IgD-negative memory B cell (primary cell): ENCODE measurements around the gene PPP5C. TPM values are rescaled to one million over a fixed set of nuclear protein-coding genes. Genes with fewer than 3 reads are reported as not detected.
"Not testable (repeated sequence)": the region's sequence is repeated elsewhere in the genome, so short reads cannot be mapped to it uniquely, and the experiment has no call there.

ENCODE experiments used
- H3K27ac Mint-ChIP-seq, 3 donors: one replicate each; pipeline ENCODE4 v1.8.0; 2020 to 2022; ENCODE audit warnings: mild to moderate bottlenecking in 3 of 3, mixed read lengths in 3 of 3, moderate library complexity in 1 of 3
- H3K27me3 Mint-ChIP-seq: one replicate; pipeline ENCODE4 v1.8.0; 2021; ENCODE audit warnings: mixed read lengths
- H3K36me3 Mint-ChIP-seq: one replicate; pipeline ENCODE4 v1.8.0; 2020; ENCODE audit warnings: mild to moderate bottlenecking, mixed read lengths
- H3K4me1 Mint-ChIP-seq, 3 donors: one replicate each; pipeline ENCODE4 v1.8.0; 2020 to 2022; ENCODE audit warnings: mixed read lengths in 3 of 3, mild to moderate bottlenecking in 1 of 3
- H3K4me3 Mint-ChIP-seq, 4 donors: one replicate each; pipeline ENCODE4 v1.8.0; 2020 to 2022; ENCODE audit warnings: mild to moderate bottlenecking in 4 of 4, mixed read lengths in 4 of 4, moderate library complexity in 3 of 4
- H3K9me3 Mint-ChIP-seq, 3 donors: one replicate each; pipeline ENCODE4 v1.8.0; 2020 to 2021; ENCODE audit warnings: mixed read lengths in 3 of 3, mild to moderate bottlenecking in 1 of 3
- polyA plus RNA-seq: library from polyadenylated mRNA; unstranded; fragments of 300-500 nt; fragmentation: Illumina TruSeq; gene quantifications from one replicate; pipeline ENCODE4 v1.2.3, GENCODE V29; 2021

PPP5C gene
- polyA plus RNA-seq, 1 donor from 2014 or later = 32.9 TPM

- Mint-ChIP-seq H3K27ac (no peak overlapping the region), H3K36me3 (peaks cover 6% of the 10 kb centered on the region), H3K27me3 (peaks cover 53% of the 10 kb centered on the region), H3K4me1 (peaks cover 8 to 14% (median 9%) of the 10 kb centered on the region in 3 donors), H3K9me3 (peaks cover 0 to 7% (median 0%) of the 10 kb centered on the region in 3 donors), H3K4me3 (peak overlapping the region in 1 of 4 donors; percentile 9)
These were observed 83.1 kb downstream of the PPP5C start for GRCh38 chr19:46429999-46430398.

GRCh38 chr19:46431824-46432223 is 84.9 kb downstream of the PPP5C start:
- Mint-ChIP-seq H3K27me3 (peaks cover 41% of the 10 kb centered on the region), H3K36me3 (peaks cover 4% of the 10 kb centered on the region), H3K9me3 (peaks cover 0 to 5% (median 0%) of the 10 kb centered on the region in 3 donors), H3K4me1 (peaks cover 3 to 9% (median 6%) of the 10 kb centered on the region in 3 donors), H3K27ac (no peak overlapping the region), H3K4me3 (no peak overlapping the region)

GRCh38 chr19:46433470-46433869 is 86.6 kb downstream of the PPP5C start:
- H3K27me3 Mint-ChIP-seq = peaks cover 27% of the 10 kb centered on the region
- H3K9me3 Mint-ChIP-seq, H3K27ac Mint-ChIP-seq, H3K4me1 Mint-ChIP-seq, H3K4me3 Mint-ChIP-seq, H3K36me3 Mint-ChIP-seq: not testable (repeated sequence)

- no peak overlapping the region for H3K4me3 Mint-ChIP-seq
- peaks cover under 1% of the 10 kb centered on the region for H3K36me3 Mint-ChIP-seq
- H3K9me3 Mint-ChIP-seq = peaks cover 0 to 3% (median 0%) of the 10 kb centered on the region in 3 donors
- no peaks in the 10 kb centered on the region for H3K4me1 Mint-ChIP-seq
- no peak overlapping the region for H3K27ac Mint-ChIP-seq
- peaks cover 14% of the 10 kb centered on the region for H3K27me3 Mint-ChIP-seq
These were observed 88.1 kb downstream of the PPP5C start for GRCh38 chr19:46435009-46435408.

GRCh38 chr19:46435689-46436088 is 88.8 kb downstream of the PPP5C start:
- H3K36me3 Mint-ChIP-seq, H3K4me3 Mint-ChIP-seq, H3K9me3 Mint-ChIP-seq, H3K27ac Mint-ChIP-seq, H3K4me1 Mint-ChIP-seq: not testable (repeated sequence)
- H3K27me3 Mint-ChIP-seq = peaks cover 10% of the 10 kb centered on the region

Other genes starting within 250 kb of the PPP5C start
- gene IGFL3, start 222.4 kb upstream of the PPP5C start, polyA plus RNA-seq = not detected
- gene IGFL2, start 198.8 kb upstream of the PPP5C start, polyA plus RNA-seq = not detected
- not detected for gene IGFL1, start 117.3 kb upstream of the PPP5C start, polyA plus RNA-seq
- gene HIF3A, start 50.0 kb upstream of the PPP5C start, polyA plus RNA-seq = not detected
- not detected for gene CCDC8, start 66.5 kb downstream of the PPP5C start, polyA plus RNA-seq
- gene PNMA8C, start 81.8 kb downstream of the PPP5C start, polyA plus RNA-seq = not detected
- gene PNMA8A, start 124.5 kb downstream of the PPP5C start, polyA plus RNA-seq = not detected
- gene PNMA8B, start 148.8 kb downstream of the PPP5C start, polyA plus RNA-seq = not detected